GM19468 (cell line): Measurements from ENCODE around the gene FOLR3.
"Not testable (repeated sequence)": the region's sequence is repeated elsewhere in the genome, so short reads cannot be mapped to it uniquely, and the experiment has no call there.

Experiments used
- ATAC-seq: cut with Tn5 transposase; IDR thresholded peaks from one replicate; pipeline ENCODE4 v1.9.1; 2021; ENCODE audit warnings: mild to moderate bottlenecking, moderate library complexity, moderate number of reproducible peaks; ENCODE audit not compliant: unreplicated experiment; ENCODE audit errors: extremely low read depth

Gene FOLR3

GRCh38 chr11:72122607-72123006, 12.9 kb upstream of the FOLR3 start:
- ATAC-seq, result no peak

GRCh38 chr11:72123117-72123653, 12.3 kb upstream of the FOLR3 start:
- ATAC-seq, result no peak

GRCh38 chr11:72124046-72124445, 11.5 kb upstream of the FOLR3 start:
- no peak for ATAC-seq

DNA sequence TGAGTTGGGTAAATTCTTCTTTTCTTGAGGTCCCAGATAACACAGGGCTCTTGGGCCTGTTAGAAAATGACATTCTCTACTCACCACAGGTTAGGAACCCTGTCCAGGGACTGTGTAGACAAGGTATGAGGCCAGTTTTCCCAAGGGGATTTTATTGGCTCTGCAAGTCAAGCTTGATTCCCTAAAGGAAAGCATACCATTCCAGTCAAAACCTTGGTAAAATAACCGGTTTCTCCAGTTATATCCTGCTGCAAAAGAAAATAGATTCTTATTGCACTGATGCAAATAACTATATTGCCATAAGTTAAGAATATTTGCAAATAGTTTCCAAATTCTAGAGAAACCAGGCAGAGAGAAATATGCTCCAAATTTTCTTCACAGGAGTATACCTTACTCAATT, 9.6 kb upstream of the FOLR3 start:
- ATAC-seq, result no peak

- ATAC-seq, result no peak
Observed at GRCh38 chr11:72127923-72128322, 7.6 kb upstream of the FOLR3 start.

GRCh38 chr11:72129381-72129780, 6.1 kb upstream of the FOLR3 start:
- no peak for ATAC-seq

DNA sequence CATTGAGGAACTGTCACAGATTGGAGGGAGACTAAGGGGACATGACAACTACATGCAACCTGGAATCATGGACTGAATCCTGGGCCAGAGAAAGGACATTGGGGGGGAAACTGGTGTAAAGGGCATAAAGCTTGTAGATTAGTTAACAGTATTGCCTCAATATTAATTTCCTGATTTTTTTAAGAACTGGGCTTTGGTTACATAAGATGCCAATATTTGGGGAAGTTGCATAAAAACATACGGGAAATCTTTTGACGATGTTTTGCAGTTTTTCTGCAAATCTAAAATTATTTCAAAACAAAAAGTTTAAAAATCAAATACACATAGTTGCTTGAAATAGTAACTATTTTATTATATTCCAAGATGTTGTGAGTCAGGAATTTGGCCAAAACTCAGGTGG, 2.9 kb upstream of the FOLR3 start:
- ATAC-seq, result no peak

DNA sequence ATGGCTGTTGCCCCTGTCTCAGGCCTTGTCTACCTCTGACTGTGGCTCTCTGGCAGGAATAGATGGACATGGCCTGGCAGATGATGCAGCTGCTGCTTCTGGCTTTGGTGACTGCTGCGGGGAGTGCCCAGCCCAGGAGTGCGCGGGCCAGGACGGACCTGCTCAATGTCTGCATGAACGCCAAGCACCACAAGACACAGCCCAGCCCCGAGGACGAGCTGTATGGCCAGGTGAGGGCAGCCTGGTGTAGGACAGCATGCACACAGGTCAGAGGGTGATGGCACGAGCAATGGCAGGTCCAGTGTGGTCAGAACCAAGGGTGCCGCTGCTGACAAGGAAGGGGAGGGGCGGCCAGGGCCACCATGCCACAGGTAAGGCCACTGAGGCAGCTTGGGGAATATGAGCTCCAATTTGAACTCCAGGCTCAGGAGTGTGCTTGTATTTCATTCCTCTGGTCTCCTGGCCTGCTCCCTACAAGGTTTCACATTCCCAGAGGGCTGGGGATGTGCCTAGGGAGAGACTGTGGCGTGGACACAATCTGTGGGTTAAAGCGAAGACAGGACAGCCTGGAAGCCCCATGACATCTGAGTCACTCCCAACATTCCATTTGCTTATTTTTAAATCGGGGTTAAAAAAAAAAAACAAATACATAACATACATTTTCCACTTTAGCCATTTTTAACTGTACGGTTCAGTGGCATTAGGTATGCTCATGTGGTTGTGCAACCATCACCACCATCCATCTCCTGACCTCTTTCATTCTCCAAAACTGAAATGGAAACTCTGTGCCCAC, 562 bp downstream of the FOLR3 start:
- ATAC-seq, result no peak

- no peak for ATAC-seq
Observed at GRCh38 chr11:72136684-72137262, 1.2 kb downstream of the FOLR3 start.

DNA sequence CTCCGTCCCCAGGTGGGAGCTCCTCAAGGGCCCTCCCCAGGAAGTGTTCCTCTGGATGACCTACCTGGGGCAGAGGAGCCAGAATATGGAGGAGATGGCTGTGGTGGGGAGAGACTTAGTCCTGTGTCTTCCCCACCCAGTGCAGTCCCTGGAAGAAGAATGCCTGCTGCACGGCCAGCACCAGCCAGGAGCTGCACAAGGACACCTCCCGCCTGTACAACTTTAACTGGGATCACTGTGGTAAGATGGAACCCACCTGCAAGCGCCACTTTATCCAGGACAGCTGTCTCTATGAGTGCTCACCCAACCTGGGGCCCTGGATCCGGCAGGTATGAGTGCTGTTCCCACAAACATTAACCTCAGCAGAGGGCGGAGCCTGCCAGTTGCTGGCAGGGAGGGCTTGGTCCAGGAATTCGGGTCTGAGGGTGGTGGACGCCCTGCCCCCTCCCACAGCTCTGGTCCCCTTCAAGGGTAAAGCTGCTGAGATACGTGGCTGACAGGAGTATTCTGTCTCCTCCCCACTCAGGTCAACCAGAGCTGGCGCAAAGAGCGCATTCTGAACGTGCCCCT, 3.4 kb downstream of the FOLR3 start:
- no peak for ATAC-seq

DNA sequence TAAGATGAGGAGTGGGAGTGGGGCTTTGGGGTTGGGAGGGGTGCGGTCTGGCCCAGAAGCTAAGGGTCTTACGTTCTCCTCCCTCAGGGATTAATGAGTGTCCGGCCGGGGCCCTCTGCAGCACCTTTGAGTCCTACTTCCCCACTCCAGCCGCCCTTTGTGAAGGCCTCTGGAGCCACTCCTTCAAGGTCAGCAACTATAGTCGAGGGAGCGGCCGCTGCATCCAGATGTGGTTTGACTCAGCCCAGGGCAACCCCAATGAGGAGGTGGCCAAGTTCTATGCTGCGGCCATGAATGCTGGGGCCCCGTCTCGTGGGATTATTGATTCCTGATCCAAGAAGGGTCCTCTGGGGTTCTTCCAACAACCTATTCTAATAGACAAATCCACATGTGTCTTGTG, 4.0 kb downstream of the FOLR3 start:
- no peak for ATAC-seq

- ATAC-seq, result no peak
Observed at GRCh38 chr11:72140661-72141060, 5.1 kb downstream of the FOLR3 start.

- no peak for ATAC-seq
Observed at GRCh38 chr11:72141066-72141465, 5.5 kb downstream of the FOLR3 start.

DNA sequence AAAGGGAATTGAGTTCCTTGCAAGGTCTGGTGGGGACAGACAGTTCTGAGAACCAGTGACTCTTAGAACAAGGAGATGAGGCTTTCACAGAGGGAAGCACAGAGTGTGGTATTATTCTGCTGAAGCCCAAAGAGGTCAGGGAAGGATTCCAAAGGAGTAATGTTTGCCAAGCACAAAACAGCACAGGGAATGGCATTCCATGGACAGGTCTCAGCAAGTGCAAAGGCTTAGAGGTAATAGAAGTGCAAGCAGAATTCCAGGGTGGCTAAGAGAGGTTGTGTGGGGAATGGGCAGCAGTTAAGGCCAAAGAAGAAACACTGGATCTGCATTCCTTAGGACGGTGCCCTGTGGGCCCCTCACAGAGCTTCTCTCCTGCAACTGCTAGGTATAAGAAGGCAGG, 6.6 kb downstream of the FOLR3 start:
- not testable (repeated sequence) for ATAC-seq

GRCh38 chr11:72142543-72142942, 7.0 kb downstream of the FOLR3 start:
- ATAC-seq, result not testable (repeated sequence)

- no peak for ATAC-seq
Observed at GRCh38 chr11:72144807-72145565, 9.5 kb downstream of the FOLR3 start.

GRCh38 chr11:72146625-72147024, 11.1 kb downstream of the FOLR3 start:
- no peak for ATAC-seq

DNA sequence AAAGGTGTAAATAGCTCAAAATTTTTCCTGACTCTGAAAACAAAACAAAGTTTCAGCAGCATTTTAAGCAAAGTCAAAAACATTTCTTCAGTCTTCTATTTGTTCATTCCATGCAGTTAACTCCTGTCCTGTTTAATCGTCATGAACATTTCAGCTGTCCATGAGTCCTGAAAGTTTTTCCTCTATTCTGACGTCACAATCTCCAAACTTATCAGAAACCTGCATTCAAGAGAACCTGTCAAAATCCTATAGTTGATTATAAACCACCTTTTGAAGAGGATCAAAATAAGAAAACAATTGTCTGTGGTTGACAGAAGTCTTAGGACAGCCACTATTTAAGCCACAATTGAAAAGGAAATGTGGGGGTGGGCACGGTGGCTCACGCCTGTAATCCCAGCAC, 15.4 kb downstream of the FOLR3 start:
- no peak for ATAC-seq

- ATAC-seq, result not testable (repeated sequence)
Observed at GRCh38 chr11:72153874-72154273, 18.3 kb downstream of the FOLR3 start.

DNA sequence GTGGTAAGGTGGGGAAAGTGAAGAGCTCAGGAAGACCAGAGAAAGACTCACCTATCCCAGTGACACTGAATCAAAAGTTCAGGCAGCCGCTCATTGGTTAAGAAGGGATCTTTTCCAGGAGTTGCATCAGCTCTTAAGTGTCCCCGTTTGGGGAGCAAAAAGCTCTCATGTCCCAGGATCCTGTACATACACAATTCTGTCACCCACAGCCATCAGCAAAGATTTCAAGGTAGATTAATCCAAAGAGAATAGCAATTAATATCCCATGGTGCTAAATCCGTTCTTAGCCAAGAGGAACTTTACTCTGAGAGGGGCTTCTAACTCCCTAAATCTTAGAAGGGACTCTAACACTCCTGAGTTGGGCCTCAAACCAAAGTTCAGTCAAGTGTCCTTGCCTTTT, 19.3 kb downstream of the FOLR3 start:
- no peak for ATAC-seq

GRCh38 chr11:72155751-72156150, 20.2 kb downstream of the FOLR3 start:
- ATAC-seq, result no peak
